HG03025 (cell line): ENCODE results near the gene SUMF1.
"Not testable (repeated sequence)": the region's sequence is repeated elsewhere in the genome, so short reads cannot be mapped to it uniquely, and the experiment has no call there.

Experiments
- ATAC-seq: cut with Tn5 transposase; IDR thresholded peaks from one replicate; pipeline ENCODE4 v1.9.1; 2021; ENCODE audit warnings: mild to moderate bottlenecking, moderate library complexity; ENCODE audit not compliant: unreplicated experiment, low FRiP score

SUMF1 gene

DNA sequence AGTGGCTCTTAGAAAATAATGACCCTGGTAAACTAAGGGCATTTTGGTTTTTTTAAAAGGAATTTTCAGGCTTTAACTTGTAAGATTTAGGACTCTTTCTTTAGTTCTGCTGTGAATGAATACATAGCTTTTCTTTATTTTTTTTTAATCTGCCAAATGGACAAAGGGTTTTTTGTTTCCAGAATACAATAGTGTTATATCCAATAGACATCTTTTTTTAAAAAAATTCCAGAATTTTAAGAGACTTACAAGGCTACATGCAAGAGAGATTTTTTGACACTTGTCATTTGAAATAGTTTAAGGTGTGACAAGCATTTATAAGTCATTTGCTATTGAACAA is 125.8 kb downstream of the SUMF1 start:
- ATAC-seq, result no peak

- ATAC-seq, result no peak
Observed at GRCh38 chr3:4340411-4341335, 126.4 kb downstream of the SUMF1 start.

DNA sequence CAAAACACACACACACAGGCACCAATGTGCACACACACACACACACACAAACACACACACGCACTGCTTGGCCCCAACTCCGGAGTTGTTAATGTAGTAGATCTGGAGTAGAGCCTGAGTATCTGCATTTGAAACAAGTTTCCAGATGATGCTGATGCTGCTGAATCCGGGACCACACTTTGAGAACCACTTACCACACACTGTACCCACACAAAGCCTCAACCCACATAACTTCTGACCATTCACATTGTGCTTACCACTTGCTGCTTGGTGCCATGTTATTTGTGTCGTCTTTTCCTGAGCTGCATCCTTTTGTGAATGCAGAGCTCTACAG is 127.0 kb downstream of the SUMF1 start:
- ATAC-seq, result no peak

DNA sequence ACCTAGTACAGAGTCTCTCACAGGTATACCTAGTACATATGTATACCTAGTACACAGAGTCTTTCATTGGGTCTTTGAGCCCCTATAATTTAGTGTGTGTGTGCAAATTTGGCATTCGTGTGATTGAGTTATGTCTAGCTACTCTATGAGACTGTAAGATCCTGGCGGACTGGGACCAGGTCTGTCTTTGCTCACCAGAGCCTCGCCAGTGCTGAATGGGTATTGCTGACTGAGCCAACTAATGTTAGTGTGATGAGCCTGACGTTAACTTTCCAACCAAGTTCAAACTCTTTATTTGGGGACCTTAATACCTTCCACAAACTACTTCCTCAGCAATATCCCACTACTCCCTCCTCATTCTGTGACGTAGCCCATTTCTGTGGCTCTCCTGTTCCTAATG is 128.3 kb downstream of the SUMF1 start:
- no peak for ATAC-seq

GRCh38 chr3:4336850-4337546 is 130.1 kb downstream of the SUMF1 start:
- ATAC-seq, result no peak

DNA sequence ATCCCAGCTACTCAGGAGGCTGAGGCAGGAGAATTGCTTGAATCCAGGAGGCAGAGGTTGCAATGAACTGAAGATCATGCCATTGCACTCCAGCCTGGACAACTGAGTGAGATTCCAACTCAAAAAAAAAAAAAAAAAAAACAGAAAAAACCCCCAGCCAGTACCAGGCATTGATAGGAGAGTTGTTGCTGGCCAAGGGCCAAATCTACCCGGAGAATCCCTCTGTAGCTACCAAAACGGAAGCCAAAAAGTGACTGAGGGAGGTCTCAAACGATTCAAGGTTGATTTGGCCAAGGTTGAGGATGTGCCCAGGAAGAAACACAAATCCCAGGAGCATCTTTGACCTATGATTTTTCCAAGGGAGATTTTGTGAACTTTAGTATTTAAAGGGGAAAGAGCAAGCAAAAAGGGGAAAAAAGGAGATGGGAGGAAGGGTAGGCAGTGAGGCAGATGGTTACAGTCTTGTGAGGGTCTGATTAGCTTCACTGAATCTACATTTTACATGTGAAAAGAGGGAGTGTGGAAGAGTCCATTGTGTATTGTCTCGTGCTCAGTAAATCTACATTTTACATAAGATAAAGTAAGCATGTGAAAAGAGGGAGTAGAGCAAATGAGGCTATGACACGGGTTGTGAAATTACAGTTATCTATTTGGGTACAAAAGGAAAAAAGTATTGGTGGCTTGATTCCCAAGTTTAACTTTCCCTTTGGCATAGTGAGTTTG is 131.1 kb downstream of the SUMF1 start:
- ATAC-seq, result no peak

DNA sequence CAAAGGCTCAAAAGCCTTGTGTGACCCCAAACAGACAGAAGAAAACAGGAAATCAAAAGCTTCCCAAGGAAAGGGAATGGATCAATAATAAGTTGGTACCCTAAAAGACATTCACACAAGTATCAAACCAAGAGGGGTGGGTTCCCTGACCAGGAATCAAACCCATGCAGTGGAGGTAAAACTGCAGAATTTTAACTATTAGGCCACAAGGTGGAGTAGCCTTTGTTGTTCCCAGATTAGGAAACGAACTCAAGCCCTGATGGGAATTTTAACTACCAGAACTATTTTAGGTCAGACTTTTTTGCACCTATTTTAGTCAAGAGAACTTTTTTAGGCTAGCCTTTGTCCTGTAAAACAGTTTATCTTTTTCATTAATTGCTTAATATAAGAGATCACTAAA is 132.5 kb downstream of the SUMF1 start:
- ATAC-seq, result no peak

- no peak for ATAC-seq
Observed at GRCh38 chr3:4332991-4333390, 134.1 kb downstream of the SUMF1 start.

GRCh38 chr3:4332574-4332973 is 134.5 kb downstream of the SUMF1 start:
- no peak for ATAC-seq

- ATAC-seq, result no peak
Observed at GRCh38 chr3:4332111-4332510, 135.0 kb downstream of the SUMF1 start.

DNA sequence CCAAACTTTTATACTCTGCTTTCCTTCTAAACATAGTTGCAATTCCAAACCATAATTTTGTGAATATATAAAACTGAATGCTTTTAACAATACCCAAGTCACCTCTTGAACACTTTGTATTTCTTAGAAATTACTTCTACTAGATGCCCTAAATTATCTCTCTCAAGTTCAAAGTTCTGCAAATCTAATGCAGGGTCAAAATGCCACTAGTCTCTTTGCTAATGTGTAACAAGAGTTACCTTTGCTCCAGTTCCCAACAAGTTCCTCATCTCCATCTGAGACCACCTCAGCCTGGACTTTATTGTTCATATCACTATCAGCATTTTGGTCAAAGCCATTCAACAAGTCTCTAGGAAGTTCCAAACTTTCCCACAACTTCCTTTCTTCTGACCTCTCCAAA is 137.3 kb downstream of the SUMF1 start:
- not testable (repeated sequence) for ATAC-seq

DNA sequence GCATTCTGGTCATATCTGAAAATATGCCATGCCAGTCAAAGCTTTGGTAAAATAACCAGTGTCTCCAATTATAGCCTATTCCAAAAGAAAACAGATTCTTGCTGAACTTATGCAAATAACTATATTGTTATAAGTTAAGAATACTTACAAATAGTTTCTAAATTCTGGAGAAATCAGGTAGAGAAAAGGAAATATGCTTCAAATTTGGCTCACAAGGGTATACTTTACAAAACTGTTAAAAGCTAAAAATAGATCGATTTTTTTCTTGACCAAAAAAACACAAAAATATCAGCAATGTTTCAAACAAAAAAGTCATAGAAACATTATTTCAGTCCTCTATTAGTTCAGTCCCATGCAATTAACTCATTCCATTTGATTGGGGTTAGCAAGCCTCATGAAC is 140.2 kb downstream of the SUMF1 start:
- ATAC-seq, result no peak

- no peak for ATAC-seq
Observed at GRCh38 chr3:4323246-4324027, 143.6 kb downstream of the SUMF1 start.

DNA sequence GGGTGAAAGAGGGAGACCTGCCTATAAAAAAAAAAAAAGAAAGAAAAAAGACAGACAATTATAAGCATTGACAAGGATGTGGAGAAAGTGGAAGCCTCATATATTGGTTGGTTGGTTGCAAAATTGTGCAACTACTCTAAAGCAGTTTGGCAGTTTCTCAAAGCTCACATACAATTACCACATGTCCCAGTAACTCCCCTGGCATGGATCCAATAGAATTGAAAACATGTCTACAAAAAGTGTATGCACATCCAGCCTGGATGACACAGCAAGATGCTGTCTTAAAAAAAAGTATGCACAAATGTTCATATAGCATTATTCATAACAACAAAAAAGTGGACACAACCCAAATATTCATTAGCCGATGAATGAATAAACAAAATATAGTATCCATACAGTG is 144.4 kb downstream of the SUMF1 start:
- ATAC-seq, result no peak

DNA sequence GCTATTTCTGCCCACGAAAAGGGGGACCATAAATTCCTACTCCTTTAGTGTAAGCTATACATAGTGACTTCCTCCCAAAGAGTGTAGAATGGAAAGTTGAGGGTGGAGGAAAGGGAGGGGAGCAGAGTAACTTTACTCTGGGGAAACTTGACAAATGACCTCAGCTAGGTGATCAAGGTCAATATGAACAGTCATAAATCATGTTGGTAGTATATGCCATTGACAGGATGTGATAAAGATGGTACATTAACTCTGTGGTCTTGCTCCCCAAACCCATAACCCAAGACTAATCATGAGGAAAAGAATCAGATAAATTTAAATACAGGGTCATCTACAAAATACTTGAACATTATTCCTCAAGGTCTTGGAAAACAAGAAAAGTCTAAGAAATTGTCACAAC is 145.3 kb downstream of the SUMF1 start:
- no peak for ATAC-seq

- ATAC-seq, result no peak
Observed at GRCh38 chr3:4320096-4320911, 146.8 kb downstream of the SUMF1 start.

- ATAC-seq, result no peak
Observed at GRCh38 chr3:4314688-4315087, 152.4 kb downstream of the SUMF1 start.

DNA sequence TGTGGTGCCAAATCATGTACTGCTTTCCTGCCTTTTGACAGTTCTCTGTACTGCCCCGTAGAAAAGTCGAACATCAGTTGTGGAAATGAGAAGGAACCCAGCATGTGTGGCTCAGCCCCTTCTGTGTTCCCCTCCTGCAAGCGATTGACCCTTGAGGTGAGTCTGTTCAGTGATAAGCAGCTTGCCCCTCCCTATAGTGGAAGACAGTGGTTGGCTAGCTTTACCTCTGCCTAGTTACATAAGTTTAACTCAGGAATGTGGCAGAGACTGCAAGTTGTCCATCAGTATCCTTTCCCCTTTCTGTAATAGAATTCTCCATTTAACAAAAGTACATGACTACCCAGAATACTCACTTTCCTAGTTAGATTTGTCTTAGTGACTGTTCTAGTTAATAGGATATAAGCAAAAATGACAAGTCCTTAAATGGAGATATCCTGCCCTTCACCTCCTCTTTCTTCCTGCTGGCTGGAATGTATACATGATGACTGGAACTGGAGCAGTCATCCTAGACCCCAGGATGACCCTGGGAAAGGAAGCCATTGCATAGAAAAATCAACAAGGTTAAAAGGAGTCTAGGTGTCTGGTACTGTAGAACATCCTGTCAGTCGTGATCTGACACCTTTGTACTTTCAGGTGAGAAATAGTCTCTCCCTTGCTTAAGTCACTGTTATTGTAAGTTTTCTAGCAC is 153.3 kb downstream of the SUMF1 start:
- ATAC-seq, result no peak

GRCh38 chr3:4311496-4311895 is 155.6 kb downstream of the SUMF1 start:
- ATAC-seq, result no peak
